Measurements from ENCODE around the gene ANKRD65.

DNA sequence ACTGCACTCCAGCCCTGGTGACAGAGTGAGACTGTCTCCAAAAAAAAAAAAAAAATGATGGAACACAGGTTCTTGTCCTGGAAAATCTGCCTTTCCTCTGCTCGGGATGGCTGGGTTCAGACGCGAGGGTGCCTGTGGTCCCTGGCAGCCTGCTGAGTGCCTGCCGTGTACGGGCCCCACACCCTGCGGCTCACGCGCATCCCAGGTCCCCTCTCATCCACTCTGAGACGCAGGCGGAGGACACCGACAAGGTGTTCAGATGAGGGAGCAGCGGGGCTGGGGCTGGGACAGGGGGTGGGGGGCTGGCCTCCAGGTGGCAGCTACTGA lies 4.3 kb upstream of the ANKRD65 start:
- TF ChIP-seq CTCF (IDR thresholded peaks at IDR 0.05 in 8 of 11, conservative IDR thresholded peaks at IDR 0.05 in 3 of 11) (no peak), POLR2A (IDR thresholded peaks at IDR 0.05) (no peak), POLR2AphosphoS5 (IDR thresholded peaks at IDR 0.05) (no peak)

All from spleen (tissue), 7 donors.